Lower lobe of right lung (tissue), 2 donors: ENCODE data around the gene SCMH1. TPM values are rescaled to one million over a fixed set of nuclear protein-coding genes. Genes with fewer than 3 reads are reported as not detected.

Experiments used
- ATAC-seq, 2 donors: fragments of 200-7000 bp; cut with Tn5 transposase; one replicate each; pipeline ENCODE4 v1.9.1; 2020 to 2022; ENCODE audit warnings: mild to moderate bottlenecking in 2 of 2, moderate library complexity in 2 of 2
- DNase-seq: peaks from one replicate; pipeline ENCODE4 v3.0.0-alpha.2; 2020
- H3K27ac ChIP-seq: fragments of 200-600 bp; one replicate; pipeline ENCODE4 v1.8.0; 2022
- H3K27me3 ChIP-seq: fragments of 200-600 bp; one replicate; pipeline ENCODE4 v1.8.0; 2022; ENCODE audit warnings: low read depth
- H3K36me3 ChIP-seq: fragments of 200-600 bp; one replicate; pipeline ENCODE4 v1.8.0; 2022; ENCODE audit warnings: mild to moderate bottlenecking
- H3K4me1 ChIP-seq: fragments of 200-600 bp; one replicate; pipeline ENCODE4 v1.8.0; 2022
- H3K4me3 ChIP-seq: fragments of 200-600 bp; one replicate; pipeline ENCODE4 v1.8.0; 2022; ENCODE audit warnings: mild to moderate bottlenecking
- H3K9me3 ChIP-seq: fragments of 200-600 bp; one replicate; pipeline ENCODE4 v1.8.0; 2022
- intact Hi-C: fragments of 100-400 bp; cut with DNase I; formaldehyde crosslinking; loops from one replicate; pipeline ENCODE4 v1.11.0; 2022
- total RNA-seq: library from RNA; stranded (reverse); fragmentation: NEBNext Ultra II Directional; extraction: Animal tissue kit (Norgen Biotek cat#: 25700); gene quantifications from one replicate; pipeline ENCODE4 v1.2.1, GENCODE V29; 2021
- TF ChIP-seq, protein P1 (sequence below): fragments of 200-600 bp; IDR thresholded peaks from one replicate; pipeline ENCODE4 v1.8.0; 2022; ENCODE audit warnings: antibody characterized with exemption, mild to moderate bottlenecking
- donor health status: DM: no; HTN: yes; CAD: no; lungs with severe emphysema.

SCMH1 gene
- total RNA-seq, 1 donor from 2014 or later = 30.0 TPM

DNA sequence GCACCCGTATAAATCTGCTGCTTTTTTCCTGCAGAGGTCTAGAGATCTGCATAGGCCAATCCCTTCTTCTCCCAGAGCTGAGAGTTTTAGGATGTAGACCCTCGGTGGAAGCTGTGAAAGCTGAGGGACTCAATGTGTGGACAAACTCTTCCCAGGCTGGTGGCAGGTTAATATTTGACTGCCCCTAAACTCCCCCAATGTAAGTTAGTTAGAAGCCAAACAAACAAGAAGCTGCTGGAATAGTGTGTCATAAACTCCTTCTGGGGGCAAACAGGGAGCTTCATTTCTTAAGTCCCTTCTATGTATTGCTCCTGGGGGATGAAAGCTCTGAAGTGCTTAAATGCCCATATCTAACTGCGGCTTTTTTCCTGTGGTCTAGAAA lies 72.3 kb downstream of the SCMH1 start:
- TF ChIP-seq, protein P1, sequence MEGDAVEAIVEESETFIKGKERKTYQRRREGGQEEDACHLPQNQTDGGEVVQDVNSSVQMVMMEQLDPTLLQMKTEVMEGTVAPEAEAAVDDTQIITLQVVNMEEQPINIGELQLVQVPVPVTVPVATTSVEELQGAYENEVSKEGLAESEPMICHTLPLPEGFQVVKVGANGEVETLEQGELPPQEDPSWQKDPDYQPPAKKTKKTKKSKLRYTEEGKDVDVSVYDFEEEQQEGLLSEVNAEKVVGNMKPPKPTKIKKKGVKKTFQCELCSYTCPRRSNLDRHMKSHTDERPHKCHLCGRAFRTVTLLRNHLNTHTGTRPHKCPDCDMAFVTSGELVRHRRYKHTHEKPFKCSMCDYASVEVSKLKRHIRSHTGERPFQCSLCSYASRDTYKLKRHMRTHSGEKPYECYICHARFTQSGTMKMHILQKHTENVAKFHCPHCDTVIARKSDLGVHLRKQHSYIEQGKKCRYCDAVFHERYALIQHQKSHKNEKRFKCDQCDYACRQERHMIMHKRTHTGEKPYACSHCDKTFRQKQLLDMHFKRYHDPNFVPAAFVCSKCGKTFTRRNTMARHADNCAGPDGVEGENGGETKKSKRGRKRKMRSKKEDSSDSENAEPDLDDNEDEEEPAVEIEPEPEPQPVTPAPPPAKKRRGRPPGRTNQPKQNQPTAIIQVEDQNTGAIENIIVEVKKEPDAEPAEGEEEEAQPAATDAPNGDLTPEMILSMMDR = no peak
- Histone ChIP-seq H3K27ac (no peak overlapping the region), H3K4me1 (no peaks in the 10 kb centered on the region), H3K36me3 (no peaks in the 10 kb centered on the region), H3K9me3 (peaks cover 7% of the 10 kb centered on the region), H3K27me3 (no peaks in the 10 kb centered on the region), H3K4me3 (no peak overlapping the region)
- intact Hi-C loops = no loop called here
- DNase-seq (no peak), ATAC-seq (no peak)

DNA sequence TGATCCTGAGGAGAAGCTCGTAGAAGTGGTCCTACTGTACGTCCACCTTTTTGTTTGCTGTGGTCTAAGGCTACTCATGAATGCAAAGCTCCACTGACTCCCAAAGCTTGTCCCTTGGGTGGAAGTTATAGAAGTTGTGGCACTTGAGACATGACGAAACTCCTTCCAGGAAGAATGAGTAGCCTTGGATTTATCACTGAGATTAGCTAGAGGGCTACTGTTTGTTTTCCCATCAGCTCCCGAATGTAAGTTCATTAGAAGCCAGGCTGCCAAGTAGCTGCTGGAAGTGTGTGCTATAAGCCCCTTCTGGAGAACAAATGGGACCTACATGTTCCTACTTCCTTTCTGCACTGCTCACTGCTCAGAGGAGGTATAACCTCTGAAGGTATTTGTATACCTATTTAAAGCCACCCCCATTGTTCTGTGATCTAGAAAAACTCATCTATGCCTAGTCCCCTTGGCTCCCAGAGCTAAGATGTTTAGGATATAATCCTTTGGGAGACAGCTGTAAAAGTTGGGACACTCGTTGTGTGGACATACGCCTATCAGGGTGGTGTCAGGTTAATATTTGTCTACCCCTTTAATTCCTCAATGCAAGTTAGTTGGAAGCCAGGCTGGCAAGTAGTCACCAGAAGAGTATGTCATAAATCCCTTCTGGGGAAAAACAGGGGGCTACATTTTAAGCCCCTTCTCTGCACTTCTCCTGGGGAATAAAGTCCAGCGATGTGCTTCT lies 72.9 kb downstream of the SCMH1 start:
- TF ChIP-seq, protein P1 = no peak
- intact Hi-C loops = no loop called here

DNA sequence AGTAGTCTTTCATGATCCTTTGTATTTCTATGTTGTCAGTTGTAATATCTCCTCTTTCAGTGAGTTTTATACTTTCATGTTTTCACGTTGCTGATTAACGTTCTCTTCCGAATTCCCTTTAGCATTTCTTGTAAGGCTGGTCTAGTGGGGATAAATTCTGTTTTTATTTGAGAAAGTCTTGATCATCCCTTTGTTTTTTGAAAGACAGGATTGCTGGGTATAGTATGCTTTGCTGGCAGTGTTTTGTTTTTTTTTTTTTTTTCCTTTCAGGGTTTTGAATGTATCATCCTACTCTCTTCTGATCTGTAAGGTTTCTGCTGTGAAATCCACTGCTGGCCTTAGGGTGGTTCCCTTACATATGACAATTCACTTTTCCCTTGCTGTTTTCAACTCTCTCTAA lies 74.4 kb downstream of the SCMH1 start:
- no peaks in the 10 kb centered on the region for H3K4me1 ChIP-seq
- H3K36me3 ChIP-seq = no peaks in the 10 kb centered on the region
- TF ChIP-seq, protein P1 = no peak
- H3K27ac ChIP-seq = no peak overlapping the region
- ATAC-seq (no peak), DNase-seq (no peak)
- no peaks in the 10 kb centered on the region for H3K27me3 ChIP-seq
- intact Hi-C loops = no loop called here
- H3K9me3 ChIP-seq = peaks cover 7% of the 10 kb centered on the region
- H3K4me3 ChIP-seq = no peak overlapping the region

More for the DNA sequence above, 72.9 kb downstream of the SCMH1 start:
- H3K9me3 ChIP-seq = peaks cover 7% of the 10 kb centered on the region
- no peak for ATAC-seq
- H3K27ac ChIP-seq = no peak overlapping the region
- H3K4me1 ChIP-seq = no peaks in the 10 kb centered on the region
- H3K27me3 ChIP-seq = no peaks in the 10 kb centered on the region
- no peaks in the 10 kb centered on the region for H3K36me3 ChIP-seq
- H3K4me3 ChIP-seq = no peak overlapping the region
- no peak for DNase-seq

DNA sequence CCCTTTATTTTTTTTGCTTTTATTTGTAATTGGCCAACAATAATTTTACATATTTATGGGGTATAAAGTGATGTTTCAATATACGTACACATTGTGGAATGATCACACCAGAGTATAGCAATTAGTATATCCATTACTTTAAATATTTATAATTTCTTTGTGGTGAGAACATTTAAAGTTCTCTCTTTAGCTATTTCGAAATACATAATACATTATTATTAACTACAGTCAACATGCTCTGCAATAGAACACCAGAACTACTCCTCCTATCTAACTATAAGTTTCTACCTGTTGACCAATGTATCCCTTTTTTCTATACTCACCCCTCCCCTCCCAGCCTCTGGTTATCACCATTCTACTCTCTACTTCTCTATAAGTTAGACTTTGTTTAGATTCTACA lies 77.4 kb downstream of the SCMH1 start:
- Histone ChIP-seq H3K36me3 (peaks cover 7% of the 10 kb centered on the region), H3K4me1 (no peaks in the 10 kb centered on the region), H3K27ac (no peak overlapping the region), H3K4me3 (no peak overlapping the region), H3K9me3 (peaks cover 7% of the 10 kb centered on the region), H3K27me3 (no peaks in the 10 kb centered on the region)
- intact Hi-C loops = no loop called here
- TF ChIP-seq, protein P1 = no peak
- ATAC-seq (no peak), DNase-seq (no peak)

DNA sequence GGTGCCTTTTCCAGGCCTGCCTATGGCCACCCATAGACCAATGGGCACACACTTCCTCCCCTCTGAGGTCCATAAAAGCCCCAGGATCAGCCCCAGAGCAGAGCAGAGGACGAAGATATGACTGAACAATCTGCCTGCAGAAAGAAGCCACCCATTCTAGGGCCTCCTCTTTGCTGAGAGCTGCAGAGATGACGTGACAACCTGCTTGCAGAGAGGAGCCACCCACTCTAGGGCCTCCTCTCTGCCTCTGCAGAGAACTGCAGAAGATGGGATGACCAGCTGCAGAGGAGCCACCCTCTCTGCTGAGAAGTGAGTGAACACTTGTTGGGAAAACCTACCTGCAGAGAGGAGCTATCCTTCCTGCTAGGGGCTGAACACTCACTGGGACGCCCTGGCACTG lies 79.7 kb downstream of the SCMH1 start:
- Histone ChIP-seq H3K9me3 (peaks cover under 1% of the 10 kb centered on the region), H3K4me3 (no peak overlapping the region), H3K36me3 (peaks cover 16% of the 10 kb centered on the region), H3K27me3 (no peaks in the 10 kb centered on the region), H3K4me1 (no peaks in the 10 kb centered on the region), H3K27ac (no peak overlapping the region)
- TF ChIP-seq, protein P1 = no peak
- DNase-seq (no peak), ATAC-seq (no peak)
- intact Hi-C loops = no loop called here
